ENCODE measurements around the gene ATP13A2.

The ATP13A2 gene

DNA sequence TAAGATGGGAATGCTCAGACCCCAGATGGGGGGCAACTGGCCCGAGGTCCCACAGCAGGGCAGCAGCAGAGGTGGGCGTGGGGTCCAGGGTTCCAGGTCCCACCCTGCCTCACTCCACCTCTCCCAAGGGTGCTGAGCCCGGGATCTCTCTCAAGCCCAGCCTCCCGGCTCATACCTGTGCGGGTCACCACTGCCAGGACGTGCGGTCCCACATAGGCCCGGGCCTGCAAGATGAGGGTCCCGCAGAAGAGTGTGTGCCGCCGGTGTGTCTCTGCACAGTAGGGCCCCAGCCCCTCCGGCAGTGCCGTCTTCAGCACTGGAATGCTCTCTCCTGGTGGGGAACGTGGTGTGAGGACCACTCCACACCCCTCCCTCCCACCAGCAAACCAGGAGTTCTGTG lies 14.9 kb downstream of the ATP13A2 start:
- H3K4me3 ChIP-seq (ENCODE audit: low read depth, low read length): no peak overlapping the region
- DNase-seq (ENCODE audit: low read depth): no peak
- TF ChIP-seq, protein P1, sequence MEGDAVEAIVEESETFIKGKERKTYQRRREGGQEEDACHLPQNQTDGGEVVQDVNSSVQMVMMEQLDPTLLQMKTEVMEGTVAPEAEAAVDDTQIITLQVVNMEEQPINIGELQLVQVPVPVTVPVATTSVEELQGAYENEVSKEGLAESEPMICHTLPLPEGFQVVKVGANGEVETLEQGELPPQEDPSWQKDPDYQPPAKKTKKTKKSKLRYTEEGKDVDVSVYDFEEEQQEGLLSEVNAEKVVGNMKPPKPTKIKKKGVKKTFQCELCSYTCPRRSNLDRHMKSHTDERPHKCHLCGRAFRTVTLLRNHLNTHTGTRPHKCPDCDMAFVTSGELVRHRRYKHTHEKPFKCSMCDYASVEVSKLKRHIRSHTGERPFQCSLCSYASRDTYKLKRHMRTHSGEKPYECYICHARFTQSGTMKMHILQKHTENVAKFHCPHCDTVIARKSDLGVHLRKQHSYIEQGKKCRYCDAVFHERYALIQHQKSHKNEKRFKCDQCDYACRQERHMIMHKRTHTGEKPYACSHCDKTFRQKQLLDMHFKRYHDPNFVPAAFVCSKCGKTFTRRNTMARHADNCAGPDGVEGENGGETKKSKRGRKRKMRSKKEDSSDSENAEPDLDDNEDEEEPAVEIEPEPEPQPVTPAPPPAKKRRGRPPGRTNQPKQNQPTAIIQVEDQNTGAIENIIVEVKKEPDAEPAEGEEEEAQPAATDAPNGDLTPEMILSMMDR (IDR thresholded peaks at IDR 0.05; ENCODE audit: control insufficient read depth, extremely low read depth, insufficient read depth): no peak

GRCh38 chr1:16993521-16994038 lies 18.1 kb downstream of the ATP13A2 start:
- TF ChIP-seq, protein P1 (IDR thresholded peaks at IDR 0.05; ENCODE audit: control insufficient read depth, extremely low read depth, insufficient read depth): no peak
- no peak overlapping the region for H3K4me3 ChIP-seq (ENCODE audit: low read depth, low read length)
- DNase-seq (ENCODE audit: low read depth): no peak

- TF ChIP-seq, protein P1 (IDR thresholded peaks at IDR 0.05; ENCODE audit: control insufficient read depth, extremely low read depth, insufficient read depth): no peak
- no peak overlapping the region for H3K4me3 ChIP-seq (ENCODE audit: low read depth, low read length)
- DNase-seq (ENCODE audit: low read depth): no peak
Observed at GRCh38 chr1:16992675-16993074, 19.1 kb downstream of the ATP13A2 start.

DNA sequence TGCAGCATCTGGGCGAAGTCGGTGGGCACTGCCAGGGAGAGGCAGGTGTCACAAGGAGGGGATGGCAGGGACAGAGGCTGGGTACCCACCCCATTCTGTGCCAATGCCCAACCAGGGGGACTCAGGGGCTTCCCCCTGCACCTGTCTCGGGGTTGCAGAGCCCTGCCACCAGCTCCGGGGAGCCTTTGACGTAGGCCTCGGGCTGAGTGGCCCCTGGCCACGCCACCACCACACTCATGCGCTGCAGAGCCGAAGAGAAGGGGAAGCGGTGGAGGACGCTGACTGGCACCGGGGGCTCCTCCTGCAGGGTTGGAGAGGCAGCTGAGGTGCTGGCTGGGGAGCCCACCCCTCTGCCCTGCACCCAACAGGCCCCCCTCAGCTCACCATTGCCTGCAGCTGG lies 19.6 kb downstream of the ATP13A2 start:
- no peak overlapping the region for H3K4me3 ChIP-seq (ENCODE audit: low read depth, low read length)
- TF ChIP-seq, protein P1 (IDR thresholded peaks at IDR 0.05; ENCODE audit: control insufficient read depth, extremely low read depth, insufficient read depth): no peak
- DNase-seq (ENCODE audit: low read depth): no peak

DNA sequence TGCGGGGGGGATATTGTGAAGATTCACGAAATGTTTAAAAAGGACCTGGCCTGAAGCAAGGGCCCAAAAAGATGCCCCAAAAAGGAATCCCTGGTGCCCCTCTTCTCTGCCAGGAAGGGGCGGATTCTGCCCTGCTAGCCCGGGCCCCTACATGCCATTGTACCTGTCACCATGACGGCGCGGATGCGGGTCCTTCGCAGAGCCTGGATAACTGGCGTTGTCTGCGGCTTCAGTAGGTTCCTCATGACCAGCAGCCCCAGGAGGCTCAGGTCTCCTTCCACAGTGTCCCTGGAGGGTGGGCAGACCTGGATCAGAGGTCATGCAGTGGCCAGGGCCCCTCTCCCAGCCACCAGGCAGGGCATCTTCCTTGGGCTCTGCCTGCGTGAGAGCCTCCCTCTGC lies 20.2 kb downstream of the ATP13A2 start:
- TF ChIP-seq, protein P1 (IDR thresholded peaks at IDR 0.05; ENCODE audit: control insufficient read depth, extremely low read depth, insufficient read depth): no peak
- no peak overlapping the region for H3K4me3 ChIP-seq (ENCODE audit: low read depth, low read length)
- DNase-seq (ENCODE audit: low read depth): no peak

GRCh38 chr1:16989676-16990391 lies 21.9 kb downstream of the ATP13A2 start:
- no peak overlapping the region for H3K4me3 ChIP-seq (ENCODE audit: low read depth, low read length)
- DNase-seq (ENCODE audit: low read depth): no peak
- TF ChIP-seq, protein P1 (IDR thresholded peaks at IDR 0.05; ENCODE audit: control insufficient read depth, extremely low read depth, insufficient read depth): no peak

- DNase-seq (ENCODE audit: low read depth): no peak
- H3K4me3 ChIP-seq (ENCODE audit: low read depth, low read length): no peak overlapping the region
- TF ChIP-seq, protein P1 (IDR thresholded peaks at IDR 0.05; ENCODE audit: control insufficient read depth, extremely low read depth, insufficient read depth): no peak
Observed at GRCh38 chr1:16988210-16988609, 23.5 kb downstream of the ATP13A2 start.
